Endothelial cell (in vitro differentiated cells): ENCODE measurements around the gene AIFM3. TPM values are rescaled to one million over a fixed set of nuclear protein-coding genes. Genes with fewer than 3 reads are reported as not detected.

Experiments used
- DNase-seq: peaks from one replicate; pipeline ENCODE4 v3.0.0; 2021; ENCODE audit warnings: low spot score
- H3K27ac Mint-ChIP-seq: one replicate; pipeline ENCODE4 v1.8.0; 2021; ENCODE audit warnings: mixed read lengths, inconsistent platforms; ENCODE audit not compliant: unreplicated experiment
- H3K27me3 Mint-ChIP-seq: one replicate; pipeline ENCODE4 v1.8.0; 2021; ENCODE audit warnings: mild to moderate bottlenecking, moderate library complexity, mixed read lengths, inconsistent platforms; ENCODE audit not compliant: unreplicated experiment
- H3K36me3 Mint-ChIP-seq: one replicate; pipeline ENCODE4 v1.8.0; 2021; ENCODE audit warnings: mild to moderate bottlenecking, low read depth, mixed read lengths, inconsistent platforms; ENCODE audit not compliant: unreplicated experiment
- H3K4me1 Mint-ChIP-seq: one replicate; pipeline ENCODE4 v1.8.0; 2021; ENCODE audit warnings: mild to moderate bottlenecking, mixed read lengths, inconsistent platforms; ENCODE audit not compliant: unreplicated experiment
- H3K4me3 Mint-ChIP-seq: one replicate; pipeline ENCODE4 v1.8.0; 2021; ENCODE audit warnings: mild to moderate bottlenecking, mixed read lengths, inconsistent platforms; ENCODE audit not compliant: unreplicated experiment
- H3K9me3 Mint-ChIP-seq: one replicate; pipeline ENCODE4 v1.8.0; 2021; ENCODE audit warnings: mixed read lengths, inconsistent platforms; ENCODE audit not compliant: unreplicated experiment
- CTCF ChIP-seq: fragments of 200-600 bp; sonication (generic); IDR thresholded peaks from one replicate; pipeline ENCODE4 v1.5.0; 2021; ENCODE audit warnings: antibody characterized with exemption; ENCODE audit not compliant: unreplicated experiment
- total RNA-seq: library from RNA; stranded (reverse); fragmentation: NEBNext Ultra II Directional; extraction: Animal tissue kit (Norgen Biotek cat#: 25700); gene quantifications from one replicate; pipeline ENCODE4 v1.2.1, GENCODE V29; 2021; ENCODE audit not compliant: unreplicated experiment

Gene AIFM3
- total RNA-seq, 1 donor from 2014 or later, result 0.15 TPM

DNA sequence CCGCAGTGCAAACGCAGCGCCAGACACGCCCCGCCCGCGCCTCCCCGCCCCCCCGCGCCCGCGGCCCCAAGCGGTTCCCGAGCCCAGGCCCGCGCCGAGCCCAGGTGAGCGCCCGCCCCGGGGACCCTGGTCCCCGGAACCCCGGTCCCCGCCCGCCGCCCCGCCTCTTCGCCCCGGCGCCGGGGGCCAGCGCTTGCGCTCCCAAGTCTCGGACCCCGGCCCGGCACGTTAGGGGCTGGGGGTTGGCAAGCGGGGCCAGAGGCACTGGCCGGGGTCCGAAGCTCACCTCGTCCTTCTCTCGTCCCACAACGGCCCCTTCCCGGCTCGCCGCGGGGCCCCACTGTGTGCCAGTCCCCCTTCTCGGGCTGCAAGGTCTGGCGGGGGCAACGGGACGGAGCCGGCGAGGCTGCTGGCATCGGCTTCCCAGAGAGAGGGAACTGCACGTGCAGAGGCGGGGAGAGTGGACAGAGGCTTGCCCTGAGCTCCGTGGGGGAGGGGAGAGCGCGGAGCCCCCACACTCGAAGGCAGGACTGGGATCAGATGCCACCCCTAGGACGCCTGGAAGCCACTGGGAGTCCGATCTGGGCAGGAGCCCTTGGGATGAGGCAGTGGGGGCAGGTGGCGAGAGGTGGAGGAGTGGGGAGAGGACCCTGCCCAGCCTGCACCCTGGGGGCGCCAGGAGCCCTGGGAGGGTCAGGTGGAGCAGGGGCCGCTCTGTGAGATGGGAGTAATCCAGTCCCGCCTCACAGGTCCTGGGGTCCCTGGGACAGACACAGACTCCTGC lies 1.8 kb upstream of the AIFM3 start:
- Mint-ChIP-seq H3K4me3 (no peak overlapping the region), H3K4me1 (peaks cover 5% of the 10 kb centered on the region), H3K36me3 (no peaks in the 10 kb centered on the region), H3K27me3 (peaks cover 21% of the 10 kb centered on the region), H3K9me3 (no peaks in the 10 kb centered on the region), H3K27ac (no peak overlapping the region)
- TF ChIP-seq CTCF, result no peak
- no peak for DNase-seq

GRCh38 chr22:20965888-20966855 lies 883 bp upstream of the AIFM3 start:
- no peak for TF ChIP-seq CTCF
- H3K27ac Mint-ChIP-seq, result no peak overlapping the region
- DNase-seq, result no peak
- H3K4me1 Mint-ChIP-seq, result peaks cover 5% of the 10 kb centered on the region
- H3K27me3 Mint-ChIP-seq, result peaks cover 21% of the 10 kb centered on the region
- no peaks in the 10 kb centered on the region for H3K9me3 Mint-ChIP-seq
- H3K4me3 Mint-ChIP-seq, result no peak overlapping the region
- H3K36me3 Mint-ChIP-seq, result no peaks in the 10 kb centered on the region

GRCh38 chr22:20967697-20968211 lies 699 bp downstream of the AIFM3 start:
- no peak for TF ChIP-seq CTCF
- Mint-ChIP-seq H3K4me1 (peaks cover 5% of the 10 kb centered on the region), H3K4me3 (no peak overlapping the region), H3K36me3 (no peaks in the 10 kb centered on the region), H3K9me3 (no peaks in the 10 kb centered on the region), H3K27me3 (peaks cover 21% of the 10 kb centered on the region), H3K27ac (no peak overlapping the region)
- DNase-seq, result no peak

DNA sequence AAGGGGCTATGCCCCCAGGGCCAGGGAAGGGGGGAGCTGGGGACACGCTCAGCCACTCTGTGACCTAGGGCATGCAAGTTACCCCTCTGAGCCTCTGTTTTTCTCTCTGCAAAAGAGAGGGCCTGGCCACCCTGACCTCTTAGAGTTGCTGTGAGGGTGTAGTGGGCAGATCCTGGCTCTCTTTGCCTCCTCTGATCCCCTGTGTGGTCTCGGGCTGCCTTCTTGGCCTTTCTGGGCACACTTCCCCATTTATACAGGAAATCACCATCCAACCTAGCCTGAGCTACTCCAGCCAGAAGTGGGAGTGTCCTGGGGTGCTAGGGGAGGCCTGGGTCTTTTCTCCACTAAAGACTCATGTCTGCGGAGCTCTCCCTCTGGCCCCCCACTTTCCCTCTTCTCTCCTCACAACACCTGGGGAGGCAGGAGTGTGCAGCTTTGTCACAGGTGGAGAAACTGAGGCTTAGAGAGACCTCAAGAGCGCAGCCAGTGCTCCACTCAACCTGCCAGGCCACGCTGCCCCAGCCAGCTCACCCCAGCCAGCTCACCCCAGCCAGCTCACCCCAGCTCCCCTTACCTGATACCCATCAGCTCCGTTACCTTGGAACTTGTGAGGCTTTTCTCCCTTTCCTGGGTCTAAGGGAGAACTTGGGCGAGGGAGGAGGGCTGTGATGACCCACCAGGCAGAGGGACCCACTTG lies 1.4 kb downstream of the AIFM3 start:
- H3K9me3 Mint-ChIP-seq, result no peaks in the 10 kb centered on the region
- H3K4me3 Mint-ChIP-seq, result no peak overlapping the region
- H3K36me3 Mint-ChIP-seq, result no peaks in the 10 kb centered on the region
- TF ChIP-seq CTCF, result no peak
- peaks cover 18% of the 10 kb centered on the region for H3K27me3 Mint-ChIP-seq
- H3K4me1 Mint-ChIP-seq, result peaks cover 5% of the 10 kb centered on the region
- no peak for DNase-seq
- no peak overlapping the region for H3K27ac Mint-ChIP-seq
